DND-41 (cell line): Measurements from ENCODE around the gene LARP1B.
"Not testable (repeated sequence)": the region's sequence is repeated elsewhere in the genome, so short reads cannot be mapped to it uniquely, and the experiment has no call there.

Experiments
- ATAC-seq: fragments of 200-7000 bp; cut with Tn5 transposase; 3 replicates; pipeline ENCODE4 v1.9.1; 2021; ENCODE audit warnings: low read depth; ENCODE audit not compliant: insufficient read depth
- DNase-seq: peaks from one replicate; pipeline ENCODE4 v3.0.0-alpha.2; 2020
- H2AFZ ChIP-seq: 2 replicates; pipeline ENCODE4 v1.6.0; 2012; ENCODE audit warnings: low read depth, low read length
- H3K27ac ChIP-seq: 2 replicates; pipeline ENCODE4 v1.5.1; 2012; ENCODE audit warnings: low read length, inconsistent platforms
- H3K27me3 ChIP-seq: fragments of 200-600 bp; sonication (generic); 2 replicates; pipeline ENCODE4 v1.6.0; 2012; ENCODE audit warnings: low read length, mild to moderate bottlenecking, inconsistent platforms; ENCODE audit not compliant: insufficient read depth, poor library complexity
- H3K36me3 ChIP-seq: 2 replicates; pipeline ENCODE4 v1.5.1; 2012; ENCODE audit warnings: low read length, inconsistent platforms; ENCODE audit not compliant: insufficient read depth
- H3K4me1 ChIP-seq: 2 replicates; pipeline ENCODE4 v1.5.1; 2012; ENCODE audit warnings: mild to moderate bottlenecking, low read length; ENCODE audit not compliant: insufficient read depth
- H3K4me2 ChIP-seq: 2 replicates; pipeline ENCODE4 v1.6.0; 2012; ENCODE audit warnings: mild to moderate bottlenecking, moderate library complexity, low read length, inconsistent platforms; ENCODE audit not compliant: insufficient read depth
- H3K4me3 ChIP-seq, 2 experiments: fragments of 200-600 bp in 1 of 2; shearing (Covaris generic) in 1 of 2; 2 replicates each; pipeline ENCODE4 v1.5.1; 2012 to 2016; ENCODE audit warnings: inconsistent platforms in 2 of 2, low read length in 2 of 2, mild to moderate bottlenecking in 2 of 2, low read depth in 1 of 2, moderate library complexity in 1 of 2
- H3K79me2 ChIP-seq: 2 replicates; pipeline ENCODE4 v1.6.0; 2012; ENCODE audit warnings: low read length, inconsistent platforms; ENCODE audit not compliant: insufficient read depth
- H3K9ac ChIP-seq: 2 replicates; pipeline ENCODE4 v1.6.0; 2012; ENCODE audit warnings: low read depth, mild to moderate bottlenecking, inconsistent platforms, low read length, moderate library complexity
- H3K9me3 ChIP-seq: 2 replicates; pipeline ENCODE4 v1.5.1; 2012; ENCODE audit warnings: low read length, moderate library complexity, mild to moderate bottlenecking, inconsistent platforms; ENCODE audit not compliant: insufficient read depth, severe bottlenecking
- H4K20me1 ChIP-seq: 2 replicates; pipeline ENCODE4 v1.6.0; 2012; ENCODE audit warnings: low read length; ENCODE audit not compliant: insufficient read depth
- EZH2 ChIP-seq: IDR thresholded peaks from 3 replicates; pipeline ENCODE4 v1.6.1; 2012; ENCODE audit warnings: borderline replicate concordance, low read depth, mild to moderate bottlenecking, moderate library complexity, low read length, inconsistent platforms; ENCODE audit not compliant: severe bottlenecking
- TF ChIP-seq, protein P1 (sequence below): IDR thresholded peaks from 2 replicates; pipeline ENCODE4 v1.5.1; 2012; ENCODE audit warnings: borderline replicate concordance, low read length, moderate library complexity, mild to moderate bottlenecking; ENCODE audit not compliant: poor library complexity, severe bottlenecking; ENCODE audit errors: extremely low read depth

Gene LARP1B

DNA sequence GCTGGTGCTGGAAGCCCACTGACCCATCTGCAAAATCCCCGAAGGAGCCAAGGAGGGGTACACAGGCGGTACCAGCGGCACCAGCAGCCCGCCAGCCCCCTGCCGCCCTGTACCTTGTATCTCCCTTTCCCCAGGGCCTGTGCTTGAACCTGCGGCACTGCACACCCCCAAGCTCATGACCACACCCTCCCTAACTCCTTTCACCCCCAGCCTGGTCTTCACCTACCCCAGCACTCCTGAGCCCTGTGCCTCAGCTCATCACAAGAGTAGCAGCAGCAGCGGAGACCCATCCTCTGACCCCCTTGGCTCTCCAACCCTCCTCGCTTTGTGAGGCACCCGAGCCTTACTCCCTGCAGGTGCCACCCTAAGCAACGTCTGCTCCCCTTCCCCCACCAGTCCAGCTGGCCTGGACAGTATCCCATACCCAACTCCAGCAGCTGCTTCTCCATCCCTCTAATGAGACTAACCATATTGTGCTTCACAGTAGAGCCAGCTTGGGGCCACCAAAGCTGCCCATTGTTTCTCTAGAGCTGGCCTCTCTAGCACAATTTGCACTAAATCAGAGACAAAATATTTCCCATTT is 94.9 kb downstream of the LARP1B start:
- no peak overlapping the region for H2AFZ ChIP-seq
- no peak for DNase-seq
- H3K9ac ChIP-seq, result no peak overlapping the region
- H3K4me1 ChIP-seq, result no peaks in the 10 kb centered on the region
- H4K20me1 ChIP-seq, result no peaks in the 10 kb centered on the region
- no peak overlapping the region for H3K27ac ChIP-seq
- H3K27me3 ChIP-seq, result no peaks in the 10 kb centered on the region
- no peak for TF ChIP-seq EZH2
- TF ChIP-seq, protein P1, sequence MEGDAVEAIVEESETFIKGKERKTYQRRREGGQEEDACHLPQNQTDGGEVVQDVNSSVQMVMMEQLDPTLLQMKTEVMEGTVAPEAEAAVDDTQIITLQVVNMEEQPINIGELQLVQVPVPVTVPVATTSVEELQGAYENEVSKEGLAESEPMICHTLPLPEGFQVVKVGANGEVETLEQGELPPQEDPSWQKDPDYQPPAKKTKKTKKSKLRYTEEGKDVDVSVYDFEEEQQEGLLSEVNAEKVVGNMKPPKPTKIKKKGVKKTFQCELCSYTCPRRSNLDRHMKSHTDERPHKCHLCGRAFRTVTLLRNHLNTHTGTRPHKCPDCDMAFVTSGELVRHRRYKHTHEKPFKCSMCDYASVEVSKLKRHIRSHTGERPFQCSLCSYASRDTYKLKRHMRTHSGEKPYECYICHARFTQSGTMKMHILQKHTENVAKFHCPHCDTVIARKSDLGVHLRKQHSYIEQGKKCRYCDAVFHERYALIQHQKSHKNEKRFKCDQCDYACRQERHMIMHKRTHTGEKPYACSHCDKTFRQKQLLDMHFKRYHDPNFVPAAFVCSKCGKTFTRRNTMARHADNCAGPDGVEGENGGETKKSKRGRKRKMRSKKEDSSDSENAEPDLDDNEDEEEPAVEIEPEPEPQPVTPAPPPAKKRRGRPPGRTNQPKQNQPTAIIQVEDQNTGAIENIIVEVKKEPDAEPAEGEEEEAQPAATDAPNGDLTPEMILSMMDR, result no peak
- ATAC-seq, result no peak
- H3K79me2 ChIP-seq, result no peaks in the 10 kb centered on the region
- H3K4me3 ChIP-seq, result no peak overlapping the region
- no peak overlapping the region for H3K4me2 ChIP-seq
- peaks cover 16% of the 10 kb centered on the region for H3K9me3 ChIP-seq
- H3K36me3 ChIP-seq, result peaks cover 17% of the 10 kb centered on the region

DNA sequence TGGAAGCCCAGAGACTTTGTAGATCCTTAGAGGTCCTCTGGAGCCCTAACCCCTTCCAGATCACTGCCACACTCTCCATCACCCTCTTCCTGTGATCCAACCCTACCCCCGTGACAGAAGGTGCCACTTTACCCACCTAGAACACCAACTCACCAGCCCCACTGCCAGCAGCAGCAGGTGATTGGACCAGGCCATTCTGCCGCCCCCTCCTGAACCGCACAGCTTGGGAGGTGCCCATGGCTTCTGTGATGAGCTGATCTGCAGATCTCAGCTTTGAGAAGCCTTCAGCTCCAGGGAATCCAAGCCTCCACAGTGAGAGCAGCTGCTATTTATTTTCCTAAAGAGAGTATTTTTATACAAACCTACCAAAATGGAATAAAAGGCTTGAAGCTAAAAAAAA is 95.4 kb downstream of the LARP1B start:
- peaks cover 16% of the 10 kb centered on the region for H3K9me3 ChIP-seq
- H3K4me3 ChIP-seq, H4K20me1 ChIP-seq, H3K27ac ChIP-seq, ATAC-seq, DNase-seq, H2AFZ ChIP-seq, H3K4me2 ChIP-seq, H3K4me1 ChIP-seq, H3K79me2 ChIP-seq, H3K9ac ChIP-seq, H3K27me3 ChIP-seq: not testable (repeated sequence)
- H3K36me3 ChIP-seq, result peaks cover 17% of the 10 kb centered on the region

DNA sequence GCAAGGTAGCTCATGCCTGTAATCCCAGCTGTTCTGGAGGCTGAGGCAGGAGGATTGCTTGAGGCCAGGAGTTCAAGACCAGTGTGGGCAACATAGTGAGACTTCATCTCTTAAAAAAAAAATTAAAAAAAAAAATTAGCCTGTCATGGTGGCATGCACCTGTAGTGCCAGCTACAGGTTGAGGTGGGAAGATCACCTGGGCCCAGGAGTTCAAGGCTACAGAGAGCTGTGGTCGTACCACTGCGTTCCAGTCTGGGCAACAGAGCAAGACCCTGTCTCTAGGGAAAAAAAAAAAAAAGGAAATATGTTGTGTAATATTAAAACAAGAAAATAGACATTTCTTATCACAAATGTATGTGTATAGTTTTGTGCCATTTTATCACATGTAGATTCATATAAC is 97.8 kb downstream of the LARP1B start:
- Histone ChIP-seq H3K27me3 (no peaks in the 10 kb centered on the region), H3K36me3 (peaks cover 17% of the 10 kb centered on the region), H3K4me3 (no peak overlapping the region), H3K9ac (no peak overlapping the region), H3K79me2 (no peaks in the 10 kb centered on the region), H2AFZ (no peak overlapping the region), H4K20me1 (no peaks in the 10 kb centered on the region), H3K27ac (no peak overlapping the region), H3K4me1 (no peaks in the 10 kb centered on the region), H3K9me3 (peaks cover 16% of the 10 kb centered on the region), H3K4me2 (no peak overlapping the region)
- TF ChIP-seq, protein P1, result no peak
- TF ChIP-seq EZH2, result no peak
- ATAC-seq (no peak), DNase-seq (no peak)

DNA sequence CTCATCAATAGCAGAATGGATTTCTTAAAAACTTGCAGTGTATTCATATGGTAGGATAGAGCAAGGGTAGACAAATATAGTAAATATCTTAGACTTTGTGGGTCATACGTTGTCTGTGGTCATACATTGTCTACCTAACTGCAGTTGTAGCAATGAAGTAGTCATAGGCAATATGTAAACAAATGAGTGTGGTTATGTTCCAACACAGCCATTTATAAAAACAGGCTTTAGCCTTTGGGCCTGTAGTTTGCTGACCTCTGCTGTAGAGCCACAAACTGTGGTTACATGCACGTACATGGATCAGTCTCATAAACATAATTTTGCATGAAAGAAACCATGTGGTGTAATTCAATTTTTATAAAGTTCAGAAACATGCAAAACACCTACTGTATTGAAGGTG is 98.9 kb downstream of the LARP1B start:
- Histone ChIP-seq H4K20me1 (no peaks in the 10 kb centered on the region), H3K27ac (no peak overlapping the region), H2AFZ (no peak overlapping the region), H3K4me1 (no peaks in the 10 kb centered on the region), H3K4me2 (no peak overlapping the region), H3K36me3 (peaks cover 15% of the 10 kb centered on the region), H3K9ac (no peak overlapping the region), H3K79me2 (no peaks in the 10 kb centered on the region), H3K4me3 (no peak overlapping the region), H3K27me3 (no peaks in the 10 kb centered on the region), H3K9me3 (peaks cover 16% of the 10 kb centered on the region)
- TF ChIP-seq, protein P1, result no peak
- no peak for TF ChIP-seq EZH2
- ATAC-seq (no peak), DNase-seq (no peak)
